Breast epithelium (tissue), 3 donors: ENCODE measurements around the gene OR9Q2.
"Not testable (repeated sequence)": the region's sequence is repeated elsewhere in the genome, so short reads cannot be mapped to it uniquely, and the experiment has no call there.

Experiments used
- CTCF ChIP-seq, 3 donors: fragments of 450-650 bp; IDR thresholded peaks; one replicate each; pipeline ENCODE4 v1.5.1; 2016 to 2017; ENCODE audit warnings: antibody characterized with exemption in 3 of 3, mild to moderate bottlenecking in 3 of 3, moderate library complexity in 3 of 3
- POLR2A ChIP-seq: fragments of 450-650 bp; IDR thresholded peaks from one replicate; pipeline ENCODE4 v1.6.1; 2016; ENCODE audit warnings: antibody characterized with exemption, mild to moderate bottlenecking, moderate library complexity

- TF ChIP-seq CTCF (IDR thresholded peaks at IDR 0.05); POLR2A: not testable (repeated sequence)
Measured at GRCh38 chr11:58212420-58212819, 23.6 kb downstream of the OR9Q2 start, which contains the start of gene OR1S1.
